HG03432 (cell line): Measurements from ENCODE around the gene SYT2.
"Not testable (repeated sequence)": the region's sequence is repeated elsewhere in the genome, so short reads cannot be mapped to it uniquely, and the experiment has no call there.

ENCODE experiments used
- ATAC-seq: cut with Tn5 transposase; IDR thresholded peaks from one replicate; pipeline ENCODE4 v1.9.1; 2021; ENCODE audit warnings: mild to moderate bottlenecking, moderate library complexity; ENCODE audit not compliant: unreplicated experiment

SYT2 gene

GRCh38 chr1:202553560-202554038 lies 156.7 kb downstream of the SYT2 start:
- ATAC-seq: peak; percentile 66

GRCh38 chr1:202553078-202553477 lies 157.2 kb downstream of the SYT2 start:
- ATAC-seq: not testable (repeated sequence)

- not testable (repeated sequence) for ATAC-seq
Measured at GRCh38 chr1:202552615-202553014, 157.6 kb downstream of the SYT2 start.

DNA sequence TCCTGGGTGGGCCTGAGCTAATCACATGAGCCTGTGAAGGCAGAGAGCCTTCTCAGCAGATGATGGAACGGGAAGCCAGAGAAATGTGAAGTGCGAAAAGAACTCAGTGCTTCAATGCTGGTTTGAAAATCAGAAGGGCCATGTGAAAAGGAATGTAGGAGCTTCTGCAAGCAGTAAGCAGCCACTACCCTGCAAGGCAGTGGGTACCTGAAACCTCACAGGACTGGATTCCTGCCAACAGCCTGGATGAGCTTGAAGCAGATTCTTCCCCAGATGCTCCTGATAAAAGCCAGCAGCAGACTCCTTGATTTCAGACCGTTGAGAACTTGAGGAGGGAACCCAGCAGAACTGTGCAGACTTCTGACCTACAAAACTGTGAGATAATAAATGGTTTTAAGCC lies 158.6 kb downstream of the SYT2 start:
- no peak for ATAC-seq

- not testable (repeated sequence) for ATAC-seq
Measured at GRCh38 chr1:202550088-202550487, 160.2 kb downstream of the SYT2 start.

GRCh38 chr1:202547215-202547614 lies 163.0 kb downstream of the SYT2 start:
- ATAC-seq: peak; percentile 48

DNA sequence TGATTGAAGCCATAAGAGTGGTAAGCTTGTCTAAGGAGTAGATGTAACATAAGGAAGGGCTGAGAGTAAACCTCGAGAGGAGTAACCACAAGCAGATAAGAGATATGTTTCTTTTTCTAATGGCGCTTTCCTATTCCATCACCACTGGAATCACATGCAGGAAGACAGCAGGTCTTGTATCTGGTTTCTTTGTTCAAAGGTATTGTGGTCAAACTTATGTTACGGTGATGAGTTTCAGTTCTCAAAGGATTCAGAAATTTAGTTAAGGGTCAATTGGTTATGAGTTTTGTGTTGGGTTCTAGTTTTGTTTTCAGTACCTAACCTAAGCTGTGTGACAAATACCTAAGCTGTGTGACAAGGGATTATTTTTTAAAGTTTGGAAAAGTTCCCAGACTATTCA lies 163.5 kb downstream of the SYT2 start:
- peak; percentile 80 for ATAC-seq

DNA sequence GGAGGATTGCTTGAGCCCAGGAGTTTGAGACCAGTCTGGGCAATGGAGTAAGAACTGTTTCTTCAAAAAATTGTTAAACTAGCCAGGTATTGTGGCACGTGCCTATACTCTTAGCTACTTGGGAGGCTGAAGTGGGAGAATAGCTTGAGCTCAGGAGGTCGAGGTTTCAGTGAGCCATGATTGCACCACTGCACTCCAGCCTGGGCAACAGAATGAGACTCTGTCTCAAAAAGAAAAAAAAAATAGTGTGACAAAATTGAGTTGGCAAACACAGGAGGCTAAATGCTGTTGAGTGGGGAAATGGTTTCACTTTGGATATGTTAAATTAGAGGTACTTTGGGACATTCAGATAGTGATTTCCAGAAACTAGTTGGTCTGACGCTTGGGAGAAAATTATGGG lies 163.9 kb downstream of the SYT2 start:
- ATAC-seq: peak; percentile 30

- not testable (repeated sequence) for ATAC-seq
Measured at GRCh38 chr1:202545647-202546303, 164.5 kb downstream of the SYT2 start.

- ATAC-seq: not testable (repeated sequence)
Measured at GRCh38 chr1:202544766-202545449, 165.3 kb downstream of the SYT2 start.

GRCh38 chr1:202543537-202543936 lies 166.7 kb downstream of the SYT2 start:
- ATAC-seq: not testable (repeated sequence)

- not testable (repeated sequence) for ATAC-seq
Measured at GRCh38 chr1:202542415-202542814, 167.8 kb downstream of the SYT2 start.

GRCh38 chr1:202540858-202541257 lies 169.4 kb downstream of the SYT2 start:
- not testable (repeated sequence) for ATAC-seq
